GM18909 (cell line): Measurements from ENCODE around the gene CMTM4.
"Not testable (repeated sequence)": the region's sequence is repeated elsewhere in the genome, so short reads cannot be mapped to it uniquely, and the experiment has no call there.

Experiments
- ATAC-seq: cut with Tn5 transposase; IDR thresholded peaks from one replicate; pipeline ENCODE4 v1.9.1; 2021; ENCODE audit warnings: mild to moderate bottlenecking; ENCODE audit not compliant: unreplicated experiment, poor library complexity

CMTM4 gene

GRCh38 chr16:66706506-66706880 lies 9.9 kb upstream of the CMTM4 start:
- ATAC-seq, result no peak

- ATAC-seq, result no peak
Observed at GRCh38 chr16:66705790-66706505, 9.4 kb upstream of the CMTM4 start.

- no peak for ATAC-seq
Observed at GRCh38 chr16:66703406-66704215, 7.1 kb upstream of the CMTM4 start.

GRCh38 chr16:66701516-66701915 lies 5.0 kb upstream of the CMTM4 start:
- no peak for ATAC-seq

GRCh38 chr16:66701026-66701425 lies 4.5 kb upstream of the CMTM4 start:
- ATAC-seq, result no peak

- ATAC-seq, result no peak
Observed at GRCh38 chr16:66699898-66700297, 3.4 kb upstream of the CMTM4 start.

- ATAC-seq, result no peak
Observed at GRCh38 chr16:66698046-66698445, 1.5 kb upstream of the CMTM4 start.

- peak; percentile 41 for ATAC-seq
Observed at GRCh38 chr16:66695935-66696668, 441 bp downstream of the CMTM4 start.

- ATAC-seq, result no peak
Observed at GRCh38 chr16:66695471-66695934, 1.0 kb downstream of the CMTM4 start.

- no peak for ATAC-seq
Observed at GRCh38 chr16:66693149-66693548, 3.4 kb downstream of the CMTM4 start.

- ATAC-seq, result no peak
Observed at GRCh38 chr16:66692341-66692740, 4.2 kb downstream of the CMTM4 start.

GRCh38 chr16:66691234-66691633 lies 5.3 kb downstream of the CMTM4 start:
- ATAC-seq, result no peak

- ATAC-seq, result no peak
Observed at GRCh38 chr16:66690106-66690847, 6.3 kb downstream of the CMTM4 start.

- ATAC-seq, result no peak
Observed at GRCh38 chr16:66689282-66689681, 7.3 kb downstream of the CMTM4 start.

- ATAC-seq, result no peak
Observed at GRCh38 chr16:66687906-66688625, 8.5 kb downstream of the CMTM4 start.

GRCh38 chr16:66685501-66686115 lies 10.9 kb downstream of the CMTM4 start:
- ATAC-seq, result not testable (repeated sequence)

GRCh38 chr16:66682271-66682670 lies 14.3 kb downstream of the CMTM4 start:
- ATAC-seq, result no peak

- ATAC-seq, result no peak
Observed at GRCh38 chr16:66681676-66682075, 14.9 kb downstream of the CMTM4 start.

GRCh38 chr16:66678337-66678736 lies 18.2 kb downstream of the CMTM4 start:
- ATAC-seq, result no peak
